CD4-positive, alpha-beta T cell treated with Interleukin-6 at 100 ng/mL for 8 hours (primary cell): ENCODE data around the gene AK3.
"Not testable (repeated sequence)": the region's sequence is repeated elsewhere in the genome, so short reads cannot be mapped to it uniquely, and the experiment has no call there.

Source experiments
- DNase-seq: peaks from one replicate; pipeline ENCODE4 v3.0.0-alpha.2; 2020; ENCODE audit warnings: mixed read lengths, low spot score

Gene AK3

GRCh38 chr9:4740638-4741364 lies at the start of gene AK3:
TSS of gene AK3 (minus strand) at chr9:4741202. CDS start at chr9:4741087, 115 bp downstream.
- peak; percentile 78 for DNase-seq

GRCh38 chr9:4788703-4789102 lies 47.7 kb upstream of the AK3 start:
- DNase-seq = no peak

GRCh38 chr9:4787876-4788275 lies 46.9 kb upstream of the AK3 start:
- DNase-seq = no peak

GRCh38 chr9:4786599-4786998 lies 45.6 kb upstream of the AK3 start:
- DNase-seq = no peak

GRCh38 chr9:4784403-4784802 lies 43.4 kb upstream of the AK3 start:
- DNase-seq = no peak

GRCh38 chr9:4783191-4783590 lies 42.2 kb upstream of the AK3 start:
- DNase-seq = not testable (repeated sequence)

- no peak for DNase-seq
Observed at GRCh38 chr9:4781408-4781807, 40.4 kb upstream of the AK3 start.

GRCh38 chr9:4780651-4781050 lies 39.6 kb upstream of the AK3 start:
- no peak for DNase-seq

- DNase-seq = not testable (repeated sequence)
Observed at GRCh38 chr9:4774958-4775357, 34.0 kb upstream of the AK3 start.

GRCh38 chr9:4774209-4774608 lies 33.2 kb upstream of the AK3 start:
- DNase-seq = no peak

GRCh38 chr9:4771788-4772187 lies 30.8 kb upstream of the AK3 start:
- DNase-seq = no peak

- DNase-seq = no peak
Observed at GRCh38 chr9:4769321-4770080, 28.5 kb upstream of the AK3 start.

GRCh38 chr9:4768681-4769080 lies 27.7 kb upstream of the AK3 start:
- DNase-seq = no peak

- no peak for DNase-seq
Observed at GRCh38 chr9:4764033-4764432, 23.0 kb upstream of the AK3 start.

- DNase-seq = no peak
Observed at GRCh38 chr9:4762886-4763541, 22.0 kb upstream of the AK3 start.

GRCh38 chr9:4762108-4762885 lies 21.3 kb upstream of the AK3 start:
- peak; percentile 83 for DNase-seq

- DNase-seq = no peak
Observed at GRCh38 chr9:4760122-4760521, 19.1 kb upstream of the AK3 start.

GRCh38 chr9:4756420-4756819 lies 15.4 kb upstream of the AK3 start:
- DNase-seq = no peak

GRCh38 chr9:4755026-4755609 lies 14.1 kb upstream of the AK3 start:
- no peak for DNase-seq

- not testable (repeated sequence) for DNase-seq
Observed at GRCh38 chr9:4754530-4754929, 13.5 kb upstream of the AK3 start.

- peak; percentile 35 for DNase-seq
Observed at GRCh38 chr9:4750023-4750673, 9.1 kb upstream of the AK3 start.
